A549 (cell line): ENCODE data around the gene HIVEP3. TPM values are rescaled to one million over a fixed set of nuclear protein-coding genes. Genes with fewer than 3 reads are reported as not detected.

ENCODE experiments used
- ATAC-seq, 2 experiments: fragments of 200-7000 bp in 1 of 2; fragments of >200 bp in 1 of 2; cut with Nextera tagmentation in 1 of 2; cut with Tn5 transposase in 1 of 2; 3 replicates each; pipeline versions ENCODE4 v1.8.0 to v1.9.1; 2018 to 2020; ENCODE audit warnings: mild to moderate bottlenecking in 1 of 2, moderate library complexity in 1 of 2
- CTCF ChIA-PET: fragments of 300-600 bp; sonication (Branson Sonifier 250); formaldehyde crosslinking; extraction: SDS; loops from one replicate; lab custom pipeline; 2021; ENCODE audit warnings: antibody characterized with exemption, inconsistent platforms; lab: Yijun Ruan, JAX
- POLR2A ChIA-PET: fragments of 350-600 bp; formaldehyde crosslinking; extraction: SDS; loops from one replicate; lab custom pipeline; 2021; ENCODE audit warnings: antibody characterized with exemption, inconsistent platforms; lab: Yijun Ruan, JAX
- DNase-seq, 2 experiments: peaks; one replicate each; pipeline versions ENCODE4 v3.0.0 to v3.0.0-alpha.2; 2011 to 2016; ENCODE audit warnings: low read depth in 1 of 2, low spot score in 1 of 2
- FAIRE-seq: peaks from 2 replicates; lab custom pipeline; 2011; peaks lifted over from hg19 to GRCh38; lab: Jason Lieb, UNC
- H3K27ac ChIP-seq, 2 experiments: fragments of >200 bp; sonication (Bioruptor Twin); formaldehyde crosslinking; 3 replicates each; pipeline ENCODE4 v1.5.1; 2016 to 2017
- H3K4me1 ChIP-seq: fragments of >200 bp; sonication (Bioruptor Twin); formaldehyde crosslinking; 3 replicates; pipeline ENCODE4 v1.6.1; 2016
- H3K4me2 ChIP-seq: fragments of >200 bp; sonication (Bioruptor Twin); formaldehyde crosslinking; 3 replicates; pipeline ENCODE4 v1.6.1; 2016
- H3K4me3 ChIP-seq: fragments of >200 bp; sonication (Bioruptor Twin); formaldehyde crosslinking; 3 replicates; pipeline ENCODE4 v1.5.1; 2016
- H3K9me3 ChIP-seq: fragments of >200 bp; sonication (Bioruptor Twin); formaldehyde crosslinking; 3 replicates; pipeline ENCODE4 v1.6.1; 2016
- ATOH8 ChIP-seq: fragments of 250-450 bp; sonication (Bioruptor Pico); IDR thresholded peaks from 2 replicates; pipeline ENCODE4 v1.5.0; 2020; ENCODE audit warnings: low read depth, mild to moderate bottlenecking, moderate library complexity
- CBX2 ChIP-seq: fragments of 200-600 bp; sonication (generic); IDR thresholded peaks from 2 replicates; pipeline ENCODE4 v1.6.1; 2016; ENCODE audit warnings: low read depth, mild to moderate bottlenecking, borderline replicate concordance
- CEBPB ChIP-seq, 2 experiments: fragments of >200 bp in 1 of 2; sonication (Bioruptor Twin) in 1 of 2; formaldehyde crosslinking in 1 of 2; IDR thresholded peaks; 2 replicates each; pipeline ENCODE4 v1.6.1; 2012 to 2016
- CHD2 ChIP-seq: fragments of 150-350 bp; IDR thresholded peaks from 2 replicates; pipeline ENCODE4 v1.6.1; 2014; ENCODE audit warnings: low read length; ENCODE audit not compliant: partially characterized antibody
- CHD4 ChIP-seq: fragments of 200-600 bp; sonication (generic); IDR thresholded peaks from 2 replicates; pipeline ENCODE4 v1.6.1; 2016; ENCODE audit warnings: antibody characterized with exemption, mild to moderate bottlenecking, borderline replicate concordance
- E2F6 ChIP-seq: IDR thresholded peaks from 2 replicates; pipeline ENCODE4 v1.6.1; 2012; ENCODE audit warnings: low read depth, borderline replicate concordance
- EHF ChIP-seq: fragments of 250-450 bp; sonication (Bioruptor Pico); IDR thresholded peaks from 2 replicates; pipeline ENCODE4 v1.5.0; 2020; ENCODE audit warnings: mild to moderate bottlenecking
- ESRRA ChIP-seq: fragments of 150-350 bp; IDR thresholded peaks from 2 replicates; pipeline ENCODE4 v1.6.1; 2014; ENCODE audit warnings: mild to moderate bottlenecking, low read length, borderline replicate concordance
- FOSB ChIP-seq: fragments of 250-450 bp; sonication (Bioruptor Pico); IDR thresholded peaks from 2 replicates; pipeline ENCODE4 v1.5.0; 2020; ENCODE audit warnings: mild to moderate bottlenecking, moderate library complexity
- FOSL2 ChIP-seq, 2 experiments: fragments of 450-650 bp in 1 of 2; fragments of >200 bp in 1 of 2; sonication (Bioruptor Twin) in 1 of 2; formaldehyde crosslinking; IDR thresholded peaks; 2 replicates each; pipeline versions ENCODE4 v1.5.0 to v1.6.1; 2016 to 2020; ENCODE audit warnings: mild to moderate bottlenecking in 1 of 2, moderate library complexity in 1 of 2
- HDAC2 ChIP-seq: fragments of 200-600 bp; sonication (generic); IDR thresholded peaks from 2 replicates; pipeline ENCODE4 v1.6.1; 2016
- HES2 ChIP-seq: fragments of >200 bp; sonication (Bioruptor Twin); formaldehyde crosslinking; IDR thresholded peaks from 2 replicates; pipeline ENCODE4 v1.6.1; 2016
- HEYL ChIP-seq: fragments of 250-450 bp; sonication (Bioruptor Pico); IDR thresholded peaks from 2 replicates; pipeline ENCODE4 v1.8.0; 2021; ENCODE audit warnings: mild to moderate bottlenecking, moderate library complexity
- HOXB13 ChIP-seq: fragments of 250-450 bp; sonication (Bioruptor Pico); IDR thresholded peaks from 2 replicates; pipeline ENCODE4 v1.5.0; 2020; ENCODE audit warnings: low read depth, mild to moderate bottlenecking, moderate library complexity
- JUN ChIP-seq, 2 experiments: fragments of >200 bp; sonication (Bioruptor Twin); formaldehyde crosslinking; IDR thresholded peaks; 2 replicates in 1 of 2; 3 replicates in 1 of 2; pipeline ENCODE4 v1.6.1; 2016 to 2017
- MAFK ChIP-seq: fragments of 450-650 bp; IDR thresholded peaks from 2 replicates; pipeline ENCODE4 v1.6.1; 2014; ENCODE audit not compliant: partially characterized antibody
- MYC ChIP-seq: IDR thresholded peaks from 2 replicates; pipeline ENCODE4 v1.6.1; 2012; ENCODE audit warnings: mild to moderate bottlenecking, inconsistent platforms, low read length, improper control_type of control experiment, borderline replicate concordance
- PHF8 ChIP-seq: fragments of 200-600 bp; sonication (generic); IDR thresholded peaks from 2 replicates; pipeline ENCODE4 v1.6.1; 2016; ENCODE audit warnings: low read depth, mild to moderate bottlenecking, antibody characterized with exemption, moderate library complexity, borderline replicate concordance
- RAD21 ChIP-seq, 2 experiments: fragments of >200 bp in 1 of 2; sonication (Bioruptor Twin) in 1 of 2; formaldehyde crosslinking in 1 of 2; IDR thresholded peaks in 1 of 2; conservative IDR thresholded peaks in 1 of 2; 2 replicates in 1 of 2; 3 replicates in 1 of 2; pipeline ENCODE4 v1.6.1; 2012 to 2018; ENCODE audit warnings: inconsistent platforms in 1 of 2
- RCOR1 ChIP-seq: fragments of 150-350 bp; IDR thresholded peaks from 2 replicates; pipeline ENCODE4 v1.6.1; 2014; ENCODE audit warnings: antibody characterized with exemption, low read length, low read depth
- RNF2 ChIP-seq: fragments of 200-600 bp; sonication (generic); IDR thresholded peaks from 2 replicates; pipeline ENCODE4 v1.6.1; 2016; ENCODE audit warnings: low read depth, mild to moderate bottlenecking, antibody characterized with exemption, moderate library complexity, borderline replicate concordance
- SMC3 ChIP-seq: fragments of >200 bp; sonication (Bioruptor Twin); formaldehyde crosslinking; IDR thresholded peaks from 3 replicates; pipeline ENCODE4 v1.6.1; 2018; ENCODE audit warnings: inconsistent platforms
- SREBF2 ChIP-seq: fragments of 450-650 bp; IDR thresholded peaks from 2 replicates; pipeline ENCODE4 v1.6.1; 2014; ENCODE audit warnings: mild to moderate bottlenecking, moderate library complexity
- TFCP2L1 ChIP-seq: fragments of 250-450 bp; sonication (Bioruptor Pico); IDR thresholded peaks from 2 replicates; pipeline ENCODE4 v1.5.0; 2021; ENCODE audit warnings: mild to moderate bottlenecking
- ZC3H11A ChIP-seq: fragments of 450-650 bp; IDR thresholded peaks from 2 replicates; pipeline ENCODE4 v1.6.1; 2014; ENCODE audit warnings: antibody characterized with exemption, mild to moderate bottlenecking
- ZNF302 ChIP-seq: fragments of 250-450 bp; sonication (Bioruptor Pico); IDR thresholded peaks from 2 replicates; pipeline ENCODE4 v1.9.0; 2021; ENCODE audit warnings: inconsistent platforms, mild to moderate bottlenecking, moderate library complexity
- ZSCAN20 ChIP-seq: fragments of 250-450 bp; sonication (Bioruptor Pico); IDR thresholded peaks from 2 replicates; pipeline ENCODE4 v1.8.0; 2022; ENCODE audit warnings: mild to moderate bottlenecking, moderate library complexity
- WGBS: methylation state at CpG from one replicate; pipeline ENCODE4 v1.1.6; 2017; ENCODE audit errors: missing lambda C conversion rate; 5-methylcytosine and 5-hydroxymethylcytosine counted together
- polyA plus RNA-seq, 4 experiments: library from polyadenylated mRNA; depleted of rRNA in 3 of 4; stranded (reverse); fragments of >200 nt; fragmentation: RNase III in 1 of 4; extraction: RNeasy Plus Mini Kit Qiagen cat#74134 plus additional on column Dnase treatment in 1 of 4; gene quantifications; 2 replicates in 3 of 4; 3 replicates in 1 of 4; pipeline ENCODE4 v1.2.3, GENCODE V29; 2011 to 2017
- TF ChIP-seq, protein P1 (sequence below): fragments of >200 bp; sonication (Bioruptor Twin); formaldehyde crosslinking; IDR thresholded peaks from 3 replicates; pipeline ENCODE4 v1.5.1; 2016
- TF ChIP-seq, protein P2 (sequence below): fragments of 450-650 bp; IDR thresholded peaks from 2 replicates; pipeline ENCODE4 v1.6.1; 2014; ENCODE audit warnings: antibody characterized with exemption

Gene HIVEP3
- polyA plus RNA-seq, 2 of the 4 experiments (the other 2 are of a cell fraction): 1.5 to 2.0 TPM

- no peak for FAIRE-seq
- H3K4me3 ChIP-seq: no peak overlapping the region
- no peak for DNase-seq
- ChIA-PET CTCF (interaction anchor here (1.2 kb wide), 1 partner anchor 34 kb away, joined by 4 read pairs; no protein-coding TSS in a partner anchor), POLR2A (no interaction called here)
- no peak for ATAC-seq
- 22% methylated on average over 5 of the region's 5 CpGs for whole genome bisulfite sequencing
- H3K4me1 ChIP-seq: no peaks in the 10 kb centered on the region
- no peak overlapping the region for H3K27ac ChIP-seq
- TF ChIP-seq JUN (IDR thresholded peaks at IDR 0.05) (no peak), CHD2 (no peak), ZSCAN20 (CRISPR knock-in tag) (no peak), CHD4 (no peak), HDAC2 (no peak), MYC (no peak), RNF2 (no peak), PHF8 (no peak), HES2 (no peak), E2F6 (no peak), CBX2 (no peak), HEYL (no peak)
- TF ChIP-seq, protein P1, sequence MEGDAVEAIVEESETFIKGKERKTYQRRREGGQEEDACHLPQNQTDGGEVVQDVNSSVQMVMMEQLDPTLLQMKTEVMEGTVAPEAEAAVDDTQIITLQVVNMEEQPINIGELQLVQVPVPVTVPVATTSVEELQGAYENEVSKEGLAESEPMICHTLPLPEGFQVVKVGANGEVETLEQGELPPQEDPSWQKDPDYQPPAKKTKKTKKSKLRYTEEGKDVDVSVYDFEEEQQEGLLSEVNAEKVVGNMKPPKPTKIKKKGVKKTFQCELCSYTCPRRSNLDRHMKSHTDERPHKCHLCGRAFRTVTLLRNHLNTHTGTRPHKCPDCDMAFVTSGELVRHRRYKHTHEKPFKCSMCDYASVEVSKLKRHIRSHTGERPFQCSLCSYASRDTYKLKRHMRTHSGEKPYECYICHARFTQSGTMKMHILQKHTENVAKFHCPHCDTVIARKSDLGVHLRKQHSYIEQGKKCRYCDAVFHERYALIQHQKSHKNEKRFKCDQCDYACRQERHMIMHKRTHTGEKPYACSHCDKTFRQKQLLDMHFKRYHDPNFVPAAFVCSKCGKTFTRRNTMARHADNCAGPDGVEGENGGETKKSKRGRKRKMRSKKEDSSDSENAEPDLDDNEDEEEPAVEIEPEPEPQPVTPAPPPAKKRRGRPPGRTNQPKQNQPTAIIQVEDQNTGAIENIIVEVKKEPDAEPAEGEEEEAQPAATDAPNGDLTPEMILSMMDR: no peak
- H3K4me2 ChIP-seq: no peak overlapping the region
- H3K9me3 ChIP-seq: no peaks in the 10 kb centered on the region
Measured at GRCh38 chr1:41607808-41608207, 310.9 kb downstream of the HIVEP3 start.

- Histone ChIP-seq H3K9me3 (peaks cover 6% of the 10 kb centered on the region; the same call in 1 of the 3 replicates), H3K4me1 (no peaks in the 10 kb centered on the region), H3K27ac (no peak overlapping the region), H3K4me3 (no peak overlapping the region)
- POLR2A ChIA-PET: no interaction called here
- CTCF ChIA-PET: no interaction called here
- no peak for FAIRE-seq
- TF ChIP-seq RAD21 (conservative IDR thresholded peaks at IDR 0.05 in 1 of 2, IDR thresholded peaks at IDR 0.05 in 1 of 2): peak in 1 of 2 experiments; percentile 17; a peak in 1 of 5 replicates
- TF ChIP-seq EHF (CRISPR knock-in tag): no peak
- TF ChIP-seq, protein P1: peak; percentile 31; the same call in 2 of the 3 replicates
- TF ChIP-seq ESRRA: no peak
- no peak for TF ChIP-seq RCOR1
- TF ChIP-seq TFCP2L1 (CRISPR knock-in tag): no peak
- TF ChIP-seq, all 56 proteins: peak for 2
- peak in 1 of 2 experiments; percentile 50; a peak in 1 of 6 replicates for ATAC-seq
- no peak overlapping the region for H3K4me2 ChIP-seq
- WGBS: 38% methylated on average over 5 of the region's 5 CpGs
- DNase-seq: peak in 1 of 2 experiments; percentile 16
Measured at GRCh38 chr1:41599912-41600311, 318.8 kb downstream of the HIVEP3 start.

GRCh38 chr1:41598325-41598724, 320.4 kb downstream of the HIVEP3 start:
- DNase-seq: no peak
- Histone ChIP-seq H3K4me2 (no peak overlapping the region), H3K9me3 (peaks cover 6% of the 10 kb centered on the region; the same call in 1 of the 3 replicates), H3K4me3 (no peak overlapping the region), H3K4me1 (no peaks in the 10 kb centered on the region), H3K27ac (no peak overlapping the region)
- ATAC-seq: no peak
- ChIA-PET POLR2A (no interaction called here), CTCF (interaction anchor here (2.0 kb wide), 1 partner anchor 19 kb away, joined by 7 read pairs; no protein-coding TSS in a partner anchor)
- WGBS: 85% methylated on average over 3 of the region's 3 CpGs
- no peak for FAIRE-seq
- no peak for TF ChIP-seq SREBF2
- no peak for TF ChIP-seq FOSB (CRISPR knock-in tag)
- TF ChIP-seq FOSL2 (IDR thresholded peaks at IDR 0.05): no peak
- no peak for TF ChIP-seq FOSL2 (CRISPR knock-in tag; IDR thresholded peaks at IDR 0.05)
- no peak for TF ChIP-seq ZNF302 (CRISPR knock-in tag)
- no peak for TF ChIP-seq HOXB13 (CRISPR knock-in tag)
- TF ChIP-seq SMC3: no peak
- TF ChIP-seq ATOH8: no peak
- no peak for TF ChIP-seq CEBPB (IDR thresholded peaks at IDR 0.05)
- no peak for TF ChIP-seq ZC3H11A
- TF ChIP-seq MAFK: no peak
- TF ChIP-seq HDAC2: no peak
- no peak for TF ChIP-seq CBX2
- TF ChIP-seq, protein P2, sequence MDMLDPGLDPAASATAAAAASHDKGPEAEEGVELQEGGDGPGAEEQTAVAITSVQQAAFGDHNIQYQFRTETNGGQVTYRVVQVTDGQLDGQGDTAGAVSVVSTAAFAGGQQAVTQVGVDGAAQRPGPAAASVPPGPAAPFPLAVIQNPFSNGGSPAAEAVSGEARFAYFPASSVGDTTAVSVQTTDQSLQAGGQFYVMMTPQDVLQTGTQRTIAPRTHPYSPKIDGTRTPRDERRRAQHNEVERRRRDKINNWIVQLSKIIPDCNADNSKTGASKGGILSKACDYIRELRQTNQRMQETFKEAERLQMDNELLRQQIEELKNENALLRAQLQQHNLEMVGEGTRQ: no peak
- no peak for TF ChIP-seq ZSCAN20 (CRISPR knock-in tag)
